GM21723 (cell line): ENCODE results near the gene TMEM140.
"Not testable (repeated sequence)": the region's sequence is repeated elsewhere in the genome, so short reads cannot be mapped to it uniquely, and the experiment has no call there.

Experiments
- ATAC-seq: cut with Tn5 transposase; IDR thresholded peaks from one replicate; pipeline ENCODE4 v1.9.1; 2021; ENCODE audit warnings: mild to moderate bottlenecking, moderate library complexity; ENCODE audit not compliant: unreplicated experiment

TMEM140 gene

GRCh38 chr7:135171581-135172291 is 23.9 kb downstream of the TMEM140 start:
- not testable (repeated sequence) for ATAC-seq

- ATAC-seq: not testable (repeated sequence)
Measured at GRCh38 chr7:135173916-135174315, 26.0 kb downstream of the TMEM140 start.

- no peak for ATAC-seq
Measured at GRCh38 chr7:135174941-135175340, 27.1 kb downstream of the TMEM140 start.

DNA sequence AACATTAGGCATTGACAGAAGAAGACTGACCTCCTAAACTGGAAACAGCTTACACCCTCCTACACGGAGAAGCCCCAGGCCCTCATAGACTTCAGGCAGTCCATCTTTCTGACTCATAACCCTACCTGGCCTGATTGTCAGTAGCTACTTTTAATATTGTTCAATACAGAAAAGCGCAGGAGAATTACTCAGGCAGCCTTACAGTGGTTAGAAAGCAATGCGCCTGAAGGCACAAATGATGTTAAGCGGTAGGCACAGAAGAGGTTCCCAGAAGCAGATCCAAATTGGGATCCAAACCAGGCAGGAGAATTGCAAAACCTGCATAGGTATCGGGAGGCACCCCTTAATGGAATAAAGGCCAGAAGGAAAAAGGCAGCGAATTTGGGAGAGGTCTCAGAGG is 28.1 kb downstream of the TMEM140 start:
- no peak for ATAC-seq

- no peak for ATAC-seq
Measured at GRCh38 chr7:135177028-135177696, 29.3 kb downstream of the TMEM140 start.

DNA sequence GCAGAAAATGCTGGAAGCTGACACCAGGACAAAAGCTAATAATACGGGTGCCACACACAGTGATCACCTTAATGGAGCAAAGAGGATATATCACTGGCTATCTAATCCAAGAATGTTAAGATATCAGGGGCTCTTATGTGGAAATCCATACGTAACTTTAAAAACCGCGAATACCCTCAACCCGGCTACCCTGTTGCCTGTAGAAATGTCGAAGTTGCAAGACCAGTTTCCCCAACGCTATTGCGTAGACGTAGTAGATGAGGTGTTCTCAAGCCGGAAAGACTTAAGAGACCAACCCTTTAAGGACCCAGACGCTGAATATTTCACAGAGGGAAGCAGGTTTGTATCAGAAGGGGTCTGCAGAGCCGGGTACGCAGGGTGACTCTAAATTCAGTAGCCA is 30.5 kb downstream of the TMEM140 start:
- ATAC-seq: no peak

DNA sequence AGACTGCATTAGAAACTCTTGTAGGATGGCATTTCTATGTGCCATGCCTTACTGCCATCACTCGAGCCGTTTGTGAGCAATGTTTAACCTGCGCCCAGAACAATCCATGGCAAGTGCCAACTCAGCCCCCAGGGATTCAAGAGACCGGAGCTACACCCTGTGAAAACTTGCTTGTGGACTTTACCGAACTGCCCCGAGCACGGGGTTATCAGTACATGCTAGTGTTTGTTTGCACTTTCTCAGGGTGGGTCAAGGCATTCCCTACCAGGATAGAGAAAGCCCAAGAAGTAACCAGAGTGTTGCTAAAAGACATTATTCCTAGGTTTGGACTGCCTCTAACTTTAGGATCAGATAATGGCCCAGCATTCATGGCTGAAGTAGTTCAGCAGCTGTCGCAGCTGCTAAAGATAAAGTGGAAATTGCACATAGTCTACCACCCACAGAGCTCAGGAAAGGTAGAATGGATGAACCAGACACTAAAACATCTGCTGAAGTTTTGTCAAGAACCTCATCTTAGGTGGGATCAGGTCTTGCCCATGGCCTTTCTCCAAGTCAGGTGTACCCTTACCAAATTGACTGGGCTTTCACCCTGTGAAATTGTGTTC is 31.6 kb downstream of the TMEM140 start:
- no peak for ATAC-seq

- ATAC-seq: no peak
Measured at GRCh38 chr7:135180122-135180521, 32.2 kb downstream of the TMEM140 start.

- ATAC-seq: no peak
Measured at GRCh38 chr7:135181261-135181928, 33.5 kb downstream of the TMEM140 start.

DNA sequence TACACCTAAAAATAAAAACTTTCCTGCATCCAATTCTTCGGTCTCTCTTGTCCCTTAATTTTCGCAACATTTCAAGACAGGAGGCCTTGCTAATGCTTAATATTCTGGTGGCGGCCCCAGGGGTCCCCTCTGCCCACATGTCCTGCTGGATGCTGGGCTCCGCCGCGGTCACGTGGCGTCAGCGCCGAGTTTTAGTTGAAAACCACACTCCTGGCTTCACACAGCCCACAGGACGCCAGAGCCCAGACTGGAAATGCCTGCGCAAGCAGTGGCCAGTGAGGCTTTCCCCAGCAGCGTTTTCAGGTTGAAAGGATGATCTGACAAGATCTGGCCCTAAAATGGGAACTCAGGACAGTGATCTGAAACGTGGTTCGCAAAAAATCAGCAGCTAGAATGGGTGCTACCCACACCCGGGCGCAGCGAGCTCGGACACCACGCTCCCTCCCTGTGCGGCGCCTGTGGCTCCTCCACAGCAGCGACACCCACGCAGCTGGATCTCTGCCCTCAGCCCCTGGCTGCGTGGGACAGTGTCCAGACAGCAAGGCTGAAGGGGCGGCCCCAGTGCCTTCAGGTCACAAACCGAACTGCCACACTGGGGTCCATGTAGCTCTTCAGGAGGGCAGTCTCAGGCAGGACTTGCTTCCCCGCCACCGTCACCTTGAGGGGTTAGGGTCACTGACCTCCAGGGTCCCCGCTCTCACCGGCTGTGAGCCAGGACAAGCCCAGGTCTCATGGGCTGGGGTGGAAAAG is 34.2 kb downstream of the TMEM140 start:
- ATAC-seq: no peak

DNA sequence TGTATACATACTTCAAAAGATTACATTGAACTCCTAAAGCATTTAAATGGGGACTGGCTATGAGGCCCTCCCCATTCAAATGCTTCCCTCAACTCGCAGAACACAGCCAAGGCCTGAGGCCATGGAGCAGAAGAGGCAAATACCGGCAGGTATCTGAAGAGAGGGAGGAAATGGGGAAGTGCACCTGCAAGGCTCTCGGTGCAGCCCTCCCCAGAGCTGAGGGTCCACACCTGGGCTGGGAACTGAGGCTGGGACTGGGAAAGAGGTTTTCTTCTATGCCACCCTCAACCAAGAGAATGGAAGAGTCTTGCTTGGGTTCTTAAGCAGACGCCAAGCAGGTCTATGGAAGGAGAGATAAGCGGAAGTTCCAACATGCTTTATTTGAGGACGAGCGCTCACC is 35.6 kb downstream of the TMEM140 start:
- no peak for ATAC-seq

DNA sequence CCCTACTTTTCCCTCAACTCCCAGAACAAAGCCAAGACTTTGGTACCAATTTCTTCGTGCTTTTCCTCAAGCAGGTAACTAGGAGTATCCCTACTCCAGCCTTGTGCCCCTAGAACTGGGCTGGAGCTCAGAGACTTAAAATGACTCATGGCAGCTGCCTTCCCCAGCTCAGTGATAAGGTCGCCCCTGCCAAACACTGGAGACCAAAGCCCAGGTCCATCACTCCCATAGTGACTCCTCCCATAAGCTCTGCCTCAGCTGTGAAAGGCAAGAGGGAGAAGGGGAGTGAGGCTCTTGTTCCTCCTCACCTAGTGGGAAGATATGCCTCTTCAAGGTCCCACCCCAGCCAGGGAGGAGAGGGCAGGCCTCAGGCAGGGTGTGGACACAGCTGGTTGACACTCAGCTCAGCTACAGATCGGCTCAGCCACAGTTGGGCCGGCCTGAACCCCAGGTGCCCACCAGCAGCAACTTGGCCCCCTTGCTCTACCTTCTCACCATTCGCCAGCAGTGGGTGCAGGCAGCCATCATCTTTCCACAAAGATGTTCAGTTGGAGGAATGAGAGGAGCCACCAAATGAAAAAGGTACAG is 36.5 kb downstream of the TMEM140 start:
- ATAC-seq: no peak

- no peak for ATAC-seq
Measured at GRCh38 chr7:135185471-135186260, 37.8 kb downstream of the TMEM140 start.

GRCh38 chr7:135186261-135186540 is 38.3 kb downstream of the TMEM140 start:
- no peak for ATAC-seq

DNA sequence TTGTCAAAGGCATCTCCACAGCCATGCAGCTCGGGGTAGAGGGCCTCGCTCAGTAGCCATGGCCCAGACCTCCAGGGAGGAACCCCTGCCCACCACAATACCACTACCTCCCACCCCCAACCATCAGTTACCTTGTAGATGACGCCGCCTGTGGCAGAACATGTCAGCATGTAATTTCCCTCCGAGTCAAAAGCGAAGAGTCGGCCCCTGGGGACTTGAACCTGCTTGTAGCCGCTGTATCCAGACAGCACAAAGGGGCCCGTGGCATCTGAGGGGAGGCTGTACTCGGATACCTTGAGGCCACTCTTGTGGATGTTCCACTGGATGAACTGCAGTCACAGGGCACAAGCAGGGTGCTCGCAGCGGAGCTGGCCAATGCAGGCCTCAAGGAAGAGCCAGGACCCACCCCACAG is 39.0 kb downstream of the TMEM140 start:
- ATAC-seq: peak; percentile 65

- peak; percentile 52 for ATAC-seq
Measured at GRCh38 chr7:135188298-135188984, 40.6 kb downstream of the TMEM140 start.

DNA sequence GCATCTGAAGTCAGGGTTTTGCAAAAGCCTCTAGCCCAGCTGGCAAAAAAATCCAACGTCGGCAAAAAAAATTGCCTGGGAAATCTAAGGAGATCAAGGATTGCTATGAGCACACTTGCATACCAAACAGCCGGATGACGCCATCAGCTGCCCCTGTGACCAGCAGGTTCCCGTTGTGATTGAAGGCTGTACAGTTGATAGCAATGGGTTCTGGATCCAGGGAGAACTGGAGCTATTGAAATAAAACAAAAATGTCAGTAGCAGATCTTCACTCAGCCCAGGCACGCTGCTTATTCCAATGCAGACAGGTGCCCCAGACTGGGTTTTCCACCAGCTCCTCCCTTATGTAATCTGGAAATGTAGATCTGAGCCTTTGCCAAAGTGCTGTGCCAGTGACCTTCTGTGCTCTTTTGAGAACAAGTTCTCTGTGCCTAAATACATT is 41.4 kb downstream of the TMEM140 start:
- ATAC-seq: no peak

GRCh38 chr7:135189961-135190360 is 42.1 kb downstream of the TMEM140 start:
- ATAC-seq: no peak

- ATAC-seq: no peak
Measured at GRCh38 chr7:135190703-135191102, 42.8 kb downstream of the TMEM140 start.
